ENCODE data around the gene ZNF536.

DNA sequence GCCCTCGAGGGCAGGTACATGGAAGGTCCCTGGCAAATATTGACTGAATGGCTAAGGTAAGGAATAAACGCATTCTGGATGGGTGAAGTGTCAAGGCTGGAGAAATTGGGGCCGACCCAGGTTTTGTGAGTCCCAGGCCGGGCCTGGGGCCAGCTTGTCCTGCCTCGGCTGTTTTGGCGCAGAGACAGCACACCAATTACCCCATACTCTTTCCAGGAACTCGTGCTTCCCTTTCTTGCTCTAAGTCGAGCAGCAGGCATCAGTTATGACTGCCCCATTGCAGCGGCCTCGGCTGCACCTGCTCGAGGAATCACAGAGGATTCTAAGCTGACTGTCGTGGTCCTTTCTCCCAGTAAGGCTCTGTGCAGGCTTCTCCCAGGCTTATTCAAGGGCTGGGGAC lies 67.1 kb downstream of the ZNF536 start:
- TF ChIP-seq MYC (IDR thresholded peaks at IDR 0.05; ENCODE audit: low read depth, low read length) (no peak), POLR2AphosphoS5 (IDR thresholded peaks at IDR 0.05; ENCODE audit: insufficient read depth, low read depth, low read length) (no peak)
